ENCODE data around the gene UBE2H.

DNA sequence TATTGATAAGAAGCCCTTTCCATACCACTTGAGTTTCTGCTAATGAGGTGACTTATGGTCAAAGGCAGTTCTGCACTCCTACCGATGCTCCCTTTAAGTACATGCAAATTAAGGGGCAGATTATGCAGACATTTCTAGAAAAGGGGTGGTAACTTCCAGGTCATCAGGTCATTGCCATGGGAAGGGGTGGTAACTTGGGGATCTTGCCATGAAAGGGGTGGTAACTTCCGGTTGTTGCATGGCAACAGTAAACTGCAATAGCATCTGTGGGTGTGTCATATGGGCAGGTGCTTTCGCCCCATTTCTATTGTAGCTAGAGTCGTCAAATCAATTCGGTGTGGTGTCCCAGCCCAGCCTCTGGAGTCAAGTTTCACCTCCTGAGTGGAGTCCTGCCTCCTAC is 150.9 kb downstream of the UBE2H start:
- TF ChIP-seq, protein P1, sequence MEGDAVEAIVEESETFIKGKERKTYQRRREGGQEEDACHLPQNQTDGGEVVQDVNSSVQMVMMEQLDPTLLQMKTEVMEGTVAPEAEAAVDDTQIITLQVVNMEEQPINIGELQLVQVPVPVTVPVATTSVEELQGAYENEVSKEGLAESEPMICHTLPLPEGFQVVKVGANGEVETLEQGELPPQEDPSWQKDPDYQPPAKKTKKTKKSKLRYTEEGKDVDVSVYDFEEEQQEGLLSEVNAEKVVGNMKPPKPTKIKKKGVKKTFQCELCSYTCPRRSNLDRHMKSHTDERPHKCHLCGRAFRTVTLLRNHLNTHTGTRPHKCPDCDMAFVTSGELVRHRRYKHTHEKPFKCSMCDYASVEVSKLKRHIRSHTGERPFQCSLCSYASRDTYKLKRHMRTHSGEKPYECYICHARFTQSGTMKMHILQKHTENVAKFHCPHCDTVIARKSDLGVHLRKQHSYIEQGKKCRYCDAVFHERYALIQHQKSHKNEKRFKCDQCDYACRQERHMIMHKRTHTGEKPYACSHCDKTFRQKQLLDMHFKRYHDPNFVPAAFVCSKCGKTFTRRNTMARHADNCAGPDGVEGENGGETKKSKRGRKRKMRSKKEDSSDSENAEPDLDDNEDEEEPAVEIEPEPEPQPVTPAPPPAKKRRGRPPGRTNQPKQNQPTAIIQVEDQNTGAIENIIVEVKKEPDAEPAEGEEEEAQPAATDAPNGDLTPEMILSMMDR (IDR thresholded peaks at IDR 0.05; ENCODE audit: low read depth, low read length), result no peak
- TF ChIP-seq POLR2A (IDR thresholded peaks at IDR 0.05; ENCODE audit: extremely low read depth, insufficient read length) (no peak), MYC (IDR thresholded peaks at IDR 0.05; ENCODE audit: low read depth, low read length) (no peak)
- TF ChIP-seq, protein P2, sequence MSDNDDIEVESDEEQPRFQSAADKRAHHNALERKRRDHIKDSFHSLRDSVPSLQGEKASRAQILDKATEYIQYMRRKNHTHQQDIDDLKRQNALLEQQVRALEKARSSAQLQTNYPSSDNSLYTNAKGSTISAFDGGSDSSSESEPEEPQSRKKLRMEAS (IDR thresholded peaks at IDR 0.05; ENCODE audit: low read depth, low read length), result no peak

Measured in NB4 (cell line).